WI38 (cell line): ENCODE data around the gene SMTNL2.

Source experiments
- H3K4me3 ChIP-seq: 2 replicates; pipeline ENCODE4 v1.5.1; 2011; ENCODE audit warnings: low read depth, mild to moderate bottlenecking, control low read depth, low read length
- TF ChIP-seq, protein P1 (sequence below): IDR thresholded peaks from 2 replicates; pipeline ENCODE4 v1.5.1; 2012; ENCODE audit warnings: low read depth, mild to moderate bottlenecking, control low read depth, low read length

The SMTNL2 gene

DNA sequence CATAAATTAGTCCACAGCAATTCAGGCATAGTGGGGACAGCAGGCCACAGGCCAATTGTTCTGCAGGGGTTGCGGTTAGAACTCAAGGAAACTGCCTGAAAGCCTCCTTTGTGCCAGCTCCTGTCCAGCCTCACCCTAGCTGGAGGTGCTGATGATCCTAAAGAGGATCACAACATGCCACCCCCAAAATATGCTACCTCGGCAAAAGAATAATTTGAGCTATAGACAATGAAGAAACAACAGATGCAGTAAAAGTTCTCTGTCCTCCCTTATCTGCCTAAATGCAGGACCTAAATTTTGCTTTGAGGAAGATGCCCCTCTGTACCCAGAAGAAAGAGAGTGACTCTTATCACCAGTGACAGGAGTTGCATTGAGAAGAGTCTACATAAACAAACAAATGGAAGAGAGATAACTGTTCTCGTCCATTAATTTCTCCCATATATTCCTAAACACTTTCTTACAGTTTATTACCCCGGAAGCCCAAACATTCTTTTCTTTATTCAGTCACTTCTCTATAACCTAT, 42.5 kb downstream of the SMTNL2 start:
- TF ChIP-seq, protein P1, sequence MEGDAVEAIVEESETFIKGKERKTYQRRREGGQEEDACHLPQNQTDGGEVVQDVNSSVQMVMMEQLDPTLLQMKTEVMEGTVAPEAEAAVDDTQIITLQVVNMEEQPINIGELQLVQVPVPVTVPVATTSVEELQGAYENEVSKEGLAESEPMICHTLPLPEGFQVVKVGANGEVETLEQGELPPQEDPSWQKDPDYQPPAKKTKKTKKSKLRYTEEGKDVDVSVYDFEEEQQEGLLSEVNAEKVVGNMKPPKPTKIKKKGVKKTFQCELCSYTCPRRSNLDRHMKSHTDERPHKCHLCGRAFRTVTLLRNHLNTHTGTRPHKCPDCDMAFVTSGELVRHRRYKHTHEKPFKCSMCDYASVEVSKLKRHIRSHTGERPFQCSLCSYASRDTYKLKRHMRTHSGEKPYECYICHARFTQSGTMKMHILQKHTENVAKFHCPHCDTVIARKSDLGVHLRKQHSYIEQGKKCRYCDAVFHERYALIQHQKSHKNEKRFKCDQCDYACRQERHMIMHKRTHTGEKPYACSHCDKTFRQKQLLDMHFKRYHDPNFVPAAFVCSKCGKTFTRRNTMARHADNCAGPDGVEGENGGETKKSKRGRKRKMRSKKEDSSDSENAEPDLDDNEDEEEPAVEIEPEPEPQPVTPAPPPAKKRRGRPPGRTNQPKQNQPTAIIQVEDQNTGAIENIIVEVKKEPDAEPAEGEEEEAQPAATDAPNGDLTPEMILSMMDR, result no peak

DNA sequence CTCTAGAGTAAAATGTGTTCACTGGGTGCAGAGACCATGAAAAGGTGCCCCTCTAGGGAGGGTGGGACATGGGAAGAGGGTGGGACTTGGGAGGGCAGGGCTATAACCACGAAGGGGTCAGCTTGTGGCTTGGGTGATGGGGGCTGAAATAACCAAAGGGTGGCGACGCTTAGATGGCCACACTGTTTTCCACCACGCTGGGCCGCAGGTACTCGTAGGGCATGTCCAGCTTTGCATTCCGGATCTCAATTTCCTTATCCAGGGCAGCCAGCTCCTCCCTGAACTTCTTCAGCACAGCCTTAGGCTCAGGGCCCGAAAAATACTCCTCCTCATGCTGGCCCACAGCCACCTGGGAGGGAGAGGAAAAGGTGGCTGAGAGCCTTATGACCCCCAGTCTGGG, 47.1 kb downstream of the SMTNL2 start:
- TF ChIP-seq, protein P1, result no peak
- H3K4me3 ChIP-seq, result no peak overlapping the region

More for the DNA sequence above, 42.5 kb downstream of the SMTNL2 start:
- no peak overlapping the region for H3K4me3 ChIP-seq

DNA sequence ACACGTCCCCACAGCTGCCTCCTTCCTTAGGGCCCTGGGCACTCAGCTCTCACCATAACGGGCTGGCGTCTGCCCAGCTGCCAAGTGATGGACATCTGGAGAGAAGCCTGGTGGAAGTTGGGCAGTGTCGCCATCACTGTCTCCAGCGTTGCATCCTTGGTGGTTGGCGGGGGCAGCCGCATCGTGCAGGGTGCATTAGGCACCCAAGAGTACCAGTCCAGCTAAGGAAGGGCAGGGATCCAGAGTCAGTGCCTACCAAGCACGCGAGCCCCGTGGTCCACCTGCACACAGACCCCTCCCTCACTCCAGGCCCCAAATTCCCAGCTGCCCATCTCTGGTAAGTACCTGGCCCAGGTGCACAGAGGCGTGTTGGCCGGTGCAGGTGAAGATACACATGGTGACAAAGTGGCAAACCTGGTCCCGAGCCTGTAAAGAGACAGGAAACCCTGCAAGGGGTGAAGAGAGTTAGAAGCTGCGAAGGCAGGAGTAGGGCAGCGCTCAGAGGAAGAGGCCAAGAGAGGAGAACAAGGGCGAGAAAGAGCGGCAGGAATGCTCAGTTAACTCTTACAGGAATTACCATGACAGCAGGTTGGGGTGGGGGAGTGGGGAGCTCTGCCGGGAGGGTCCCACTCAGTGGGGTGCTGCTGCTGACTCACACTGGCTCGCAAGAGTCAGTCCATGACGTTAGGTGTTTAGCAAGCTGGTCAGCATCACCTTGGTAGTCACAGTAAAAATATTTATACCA, 47.7 kb downstream of the SMTNL2 start:
- H3K4me3 ChIP-seq, result no peak overlapping the region
- TF ChIP-seq, protein P1, result no peak

DNA sequence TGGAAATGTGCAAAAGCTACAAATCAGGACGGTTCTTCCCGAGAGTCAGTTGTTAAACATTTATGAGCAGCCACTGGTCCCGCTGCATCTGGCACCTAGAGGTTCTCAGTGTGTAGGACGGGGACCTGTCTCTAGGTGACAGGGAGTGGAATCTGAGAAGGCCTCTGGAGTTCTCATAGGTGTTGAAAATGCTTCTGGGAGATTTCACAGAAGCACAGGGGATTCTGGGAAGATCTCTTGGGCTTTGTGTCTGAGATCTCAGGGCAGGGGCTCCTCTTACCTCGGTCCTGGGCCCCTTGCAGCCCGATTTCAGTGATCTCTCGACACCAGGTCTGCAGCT, 48.2 kb downstream of the SMTNL2 start:
- no peak overlapping the region for H3K4me3 ChIP-seq
- TF ChIP-seq, protein P1, result no peak

DNA sequence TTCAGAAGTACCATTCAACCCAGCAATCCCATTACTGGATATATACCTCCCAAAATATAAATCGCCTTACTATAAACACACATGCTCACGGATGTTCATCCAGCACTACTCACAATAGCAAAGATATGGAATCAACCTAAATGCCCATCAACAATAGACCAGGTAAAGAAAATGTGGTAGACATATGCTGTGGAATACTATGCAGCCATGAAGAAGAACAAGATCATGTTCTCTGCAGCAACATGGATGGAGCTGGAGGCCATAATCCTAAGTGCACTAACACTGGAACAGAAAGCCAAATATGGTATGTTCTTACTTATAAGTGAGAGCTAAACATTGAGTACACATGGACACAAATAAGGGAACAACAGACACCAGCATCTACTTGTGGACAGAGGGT, 49.3 kb downstream of the SMTNL2 start:
- TF ChIP-seq, protein P1, result no peak
- no peak overlapping the region for H3K4me3 ChIP-seq

GRCh38 chr17:4634976-4635375, 50.6 kb downstream of the SMTNL2 start:
- TF ChIP-seq, protein P1, result no peak
- H3K4me3 ChIP-seq, result no peak overlapping the region

- TF ChIP-seq, protein P1, result no peak
- H3K4me3 ChIP-seq, result no peak overlapping the region
These were observed 51.6 kb downstream of the SMTNL2 start for GRCh38 chr17:4635823-4636375.
